Stimulated activated CD4-positive, alpha-beta T cell treated with anti-CD3 and anti-CD28 coated beads, Interleukin-1b, Interleukin-23, amount 100 ng/mL, for 1 hour (primary cell): ENCODE data around the gene HTRA3.

ENCODE experiments used
- DNase-seq, 2 donors: peaks; one replicate each; pipeline ENCODE4 v3.0.0-alpha.2; 2020; ENCODE audit warnings: low read depth in 2 of 2

Gene HTRA3

DNA sequence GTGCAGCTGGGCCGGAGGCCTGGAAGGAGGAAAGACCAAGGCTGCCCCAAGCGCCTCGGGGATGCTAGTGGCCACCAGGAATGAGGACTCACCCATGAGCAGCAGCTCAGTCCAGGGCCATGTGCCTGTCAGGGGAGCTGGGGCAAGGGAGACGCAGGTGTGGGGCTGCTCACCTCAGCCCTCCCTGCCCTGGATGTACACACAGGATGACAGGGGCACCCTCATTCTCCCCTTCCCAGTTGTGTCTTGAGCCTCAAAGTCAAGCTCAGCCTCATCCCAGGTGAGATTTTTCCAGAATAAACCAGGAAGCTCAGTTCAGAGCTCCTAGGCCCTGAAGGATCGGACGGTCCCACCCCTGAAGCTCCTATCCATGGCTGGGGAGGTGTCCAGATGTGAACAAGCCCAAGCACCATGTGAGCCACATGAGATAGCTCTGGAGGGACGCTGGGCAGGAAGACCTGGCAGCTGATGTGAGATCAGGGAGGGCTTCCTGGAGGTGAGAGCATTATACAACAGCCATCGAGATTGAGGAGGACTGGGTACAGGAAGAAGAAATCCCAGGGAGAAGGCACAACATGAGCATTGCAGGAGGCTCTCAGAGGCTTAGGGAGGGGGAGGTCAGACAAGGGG, 23.0 kb downstream of the HTRA3 start:
- DNase-seq, result no peak

- no peak for DNase-seq
Observed at GRCh38 chr4:8293131-8293975, 23.8 kb downstream of the HTRA3 start.

- DNase-seq, result no peak
Observed at GRCh38 chr4:8294036-8294435, 24.5 kb downstream of the HTRA3 start.

DNA sequence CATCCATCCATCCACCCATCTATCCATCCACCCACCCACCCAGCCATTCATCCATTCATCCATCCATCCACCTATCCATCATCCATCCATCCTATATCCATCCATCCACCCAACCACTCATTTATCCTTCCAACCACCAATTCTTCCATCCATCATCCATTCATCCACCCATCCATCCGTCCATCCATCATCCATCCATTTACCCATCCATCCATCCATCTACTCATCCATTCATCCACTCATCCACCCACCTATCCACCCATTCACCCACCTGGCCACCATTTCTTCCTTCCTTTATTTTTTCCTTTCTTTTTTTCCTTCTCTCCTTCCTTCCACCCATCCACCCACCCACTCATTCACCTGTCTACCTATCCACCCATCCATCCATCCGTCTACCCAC, 25.2 kb downstream of the HTRA3 start:
- no peak for DNase-seq

GRCh38 chr4:8295471-8295870, 25.9 kb downstream of the HTRA3 start:
- no peak for DNase-seq

DNA sequence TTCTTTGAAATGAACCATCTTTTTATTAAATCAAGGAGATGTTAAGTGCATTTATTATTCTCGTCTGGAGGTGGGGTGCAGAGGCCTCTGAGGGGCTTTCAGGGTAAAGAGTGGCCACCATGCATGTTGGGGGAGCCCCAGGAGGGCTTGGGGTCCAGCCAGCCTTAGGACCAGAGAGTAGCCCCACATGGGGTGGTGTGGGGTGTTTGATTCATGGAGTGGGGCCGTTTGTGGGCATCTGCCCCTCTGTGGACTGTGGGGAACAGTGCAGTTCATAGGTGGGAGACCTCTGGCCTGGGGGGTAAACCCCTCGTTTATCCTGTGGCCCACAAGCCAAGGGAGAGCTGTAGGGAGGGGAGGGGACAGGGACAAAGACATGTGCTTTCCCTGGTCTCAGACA, 26.9 kb downstream of the HTRA3 start:
- DNase-seq, result no peak

DNA sequence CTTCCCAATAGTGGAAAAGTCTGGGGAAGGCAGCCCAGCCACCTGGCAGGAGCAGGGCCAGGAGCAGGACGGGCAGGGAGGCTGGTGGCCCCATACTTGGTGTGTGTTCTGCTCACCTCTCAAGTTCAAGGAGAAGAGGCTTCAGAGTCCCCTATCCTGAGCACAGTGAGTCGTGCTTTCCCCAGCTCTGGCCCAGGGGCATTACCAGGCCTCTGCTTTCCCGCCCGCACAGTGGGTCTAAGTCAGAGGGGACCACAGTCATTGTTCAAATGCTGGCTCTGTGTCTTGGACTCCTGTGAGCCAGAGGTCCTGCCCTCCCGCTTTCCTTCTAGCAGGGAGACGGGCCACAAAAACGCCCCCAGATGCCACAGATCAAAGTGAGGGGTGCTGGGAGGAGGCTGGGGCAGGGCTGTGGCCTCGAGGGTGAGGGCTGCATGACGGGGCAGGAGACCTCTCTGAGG, 27.6 kb downstream of the HTRA3 start:
- DNase-seq, result no peak

DNA sequence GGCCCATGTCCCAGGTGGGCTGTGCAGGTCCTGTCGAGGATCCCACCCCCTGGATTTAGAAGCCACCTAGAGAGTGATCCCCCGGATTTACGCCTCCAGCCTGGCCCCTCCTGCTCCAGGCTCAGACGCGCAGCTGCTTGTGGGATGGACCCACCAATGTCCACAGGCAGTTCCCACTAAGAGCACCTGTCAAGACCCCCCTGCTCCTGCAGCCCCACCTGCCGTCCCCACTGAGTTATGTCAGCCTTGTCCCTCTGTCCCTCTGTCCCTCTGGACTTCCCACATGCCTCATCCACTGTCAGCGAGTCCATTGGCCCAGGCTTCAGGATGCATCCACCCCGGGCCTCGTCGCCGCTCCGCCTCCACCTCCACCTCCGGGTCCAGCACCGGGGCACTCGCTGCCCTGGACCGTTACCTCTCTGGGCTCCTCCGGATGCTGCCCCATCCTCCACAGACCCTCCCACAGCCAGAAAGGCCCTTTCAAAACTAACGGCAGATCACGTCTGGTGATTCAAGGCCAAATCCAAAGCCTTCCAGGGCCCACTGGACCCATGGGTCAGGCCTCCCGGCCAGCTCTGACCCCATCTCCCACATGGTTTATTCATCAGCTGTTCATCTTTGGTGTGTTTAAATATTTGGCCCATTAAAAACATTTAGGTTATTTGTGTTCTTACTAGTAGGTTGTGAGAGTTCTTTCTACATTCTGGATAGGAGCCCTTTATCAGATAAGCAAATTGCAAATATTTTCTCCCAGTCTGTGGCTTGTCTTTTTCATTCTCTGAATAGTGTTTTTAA, 28.3 kb downstream of the HTRA3 start:
- no peak for DNase-seq

DNA sequence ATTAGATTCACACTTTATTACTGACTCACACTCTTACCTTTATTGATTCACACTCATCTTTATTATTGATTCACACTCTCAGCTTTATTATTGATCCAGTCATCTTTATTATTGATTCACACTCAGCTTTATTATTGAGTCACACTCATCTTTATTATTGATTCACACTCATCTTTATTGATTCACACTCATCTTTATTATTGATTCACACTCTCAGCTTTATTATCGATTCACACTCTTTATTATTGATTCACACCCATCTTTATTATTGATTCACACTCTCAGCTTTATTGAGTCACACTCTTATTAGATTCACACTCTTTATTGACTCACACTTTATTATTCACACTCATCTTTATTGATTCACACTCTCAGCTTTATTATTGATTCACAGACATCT, 31.3 kb downstream of the HTRA3 start:
- DNase-seq, result no peak

- DNase-seq, result no peak
Observed at GRCh38 chr4:8301851-8302730, 32.5 kb downstream of the HTRA3 start.

- DNase-seq, result no peak
Observed at GRCh38 chr4:8303081-8303480, 33.5 kb downstream of the HTRA3 start.

DNA sequence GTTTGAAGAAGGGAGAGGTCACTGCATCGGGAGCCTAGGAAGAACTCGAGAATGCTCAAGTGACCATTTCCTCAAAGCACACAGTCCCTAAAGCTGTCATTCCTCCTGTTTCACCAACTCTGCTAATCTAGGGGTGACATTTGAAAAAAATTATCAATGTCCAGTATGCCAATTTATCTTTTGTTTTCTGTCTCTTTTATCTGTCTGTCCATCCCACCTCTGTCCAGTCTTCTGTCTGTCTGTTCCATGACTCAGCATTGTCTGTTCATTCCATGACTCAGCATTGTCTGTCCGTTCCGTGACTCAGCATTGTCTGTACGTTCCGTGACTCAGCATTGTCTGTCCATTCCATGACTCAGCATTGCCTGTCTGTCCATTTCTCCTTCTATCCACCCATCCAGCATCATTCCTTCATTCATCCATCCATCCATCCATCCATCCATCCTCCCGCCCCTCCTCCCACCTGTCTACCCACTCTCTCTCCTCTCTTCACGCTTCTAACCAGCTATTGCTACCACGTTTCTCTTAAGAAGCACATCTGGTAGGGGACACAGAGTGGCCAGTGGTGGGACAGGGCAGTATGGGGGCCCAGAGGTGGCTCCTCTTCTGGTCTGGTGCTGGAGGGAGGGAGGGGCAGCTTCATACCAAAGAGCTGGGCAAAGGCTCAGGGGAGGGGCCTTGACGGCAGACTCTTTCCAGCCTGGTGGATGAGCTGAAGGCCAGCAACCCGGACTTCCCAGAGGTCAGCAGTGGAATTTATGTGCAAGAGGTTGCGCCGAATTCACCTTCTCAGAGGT, 34.1 kb downstream of the HTRA3 start:
- DNase-seq, result no peak

DNA sequence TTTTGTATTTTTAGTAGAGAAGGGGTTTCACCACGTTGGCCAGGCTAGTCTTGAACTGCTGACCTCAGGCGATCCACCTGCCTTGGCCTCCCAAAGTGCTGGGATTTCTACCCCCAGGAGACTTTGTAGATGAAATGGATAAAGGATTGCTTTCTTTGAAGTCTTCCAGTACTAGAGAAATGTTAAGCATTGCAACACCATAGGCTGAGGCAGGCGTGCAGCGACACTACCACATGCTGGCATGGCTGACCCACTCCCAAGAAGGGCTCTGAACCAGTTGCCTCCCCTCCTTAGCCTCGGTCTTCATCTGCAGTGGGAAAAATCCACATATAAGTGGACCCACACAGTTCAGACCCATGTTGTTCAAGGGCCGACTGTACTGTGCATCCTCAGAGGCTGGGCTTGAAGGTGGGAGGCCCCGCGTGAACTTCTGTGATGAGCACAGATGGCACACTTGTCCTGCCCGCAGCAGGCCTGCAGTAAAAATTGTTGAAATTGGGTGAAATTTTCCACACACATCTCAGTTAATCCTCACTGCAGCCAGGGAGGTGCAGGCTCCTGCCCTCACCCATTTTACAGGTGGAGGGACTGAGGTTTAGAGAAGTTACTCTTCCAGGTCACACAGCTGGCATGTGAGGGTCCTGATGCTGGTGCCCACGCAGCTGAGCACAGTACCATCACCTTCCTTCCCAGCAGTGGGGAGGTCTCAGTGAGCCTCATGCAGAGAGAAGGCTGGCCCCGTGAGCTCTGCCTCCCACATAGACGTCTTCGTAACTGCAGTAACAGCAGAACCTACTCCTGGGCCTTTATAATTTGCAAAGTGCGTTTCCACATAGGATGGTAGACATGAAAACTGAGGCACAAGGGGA, 35.5 kb downstream of the HTRA3 start:
- no peak for DNase-seq

DNA sequence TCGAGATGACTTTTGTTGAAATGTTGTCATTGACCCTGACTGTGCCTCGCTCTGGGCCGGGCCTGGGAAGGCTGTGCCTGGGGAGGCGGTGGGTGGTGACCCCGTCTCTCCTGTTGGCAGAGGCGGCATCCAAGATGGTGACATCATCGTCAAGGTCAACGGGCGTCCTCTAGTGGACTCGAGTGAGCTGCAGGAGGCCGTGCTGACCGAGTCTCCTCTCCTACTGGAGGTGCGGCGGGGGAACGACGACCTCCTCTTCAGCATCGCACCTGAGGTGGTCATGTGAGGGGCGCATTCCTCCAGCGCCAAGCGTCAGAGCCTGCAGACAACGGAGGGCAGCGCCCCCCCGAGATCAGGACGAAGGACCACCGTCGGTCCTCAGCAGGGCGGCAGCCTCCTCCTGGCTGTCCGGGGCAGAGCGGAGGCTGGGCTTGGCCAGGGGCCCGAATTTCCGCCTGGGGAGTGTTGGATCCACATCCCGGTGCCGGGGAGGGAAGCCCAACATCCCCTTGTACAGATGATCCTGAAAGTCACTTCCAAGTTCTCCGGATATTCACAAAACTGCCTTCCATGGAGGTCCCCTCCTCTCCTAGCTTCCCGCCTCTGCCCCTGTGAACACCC, 36.4 kb downstream of the HTRA3 start:
- DNase-seq, result no peak

DNA sequence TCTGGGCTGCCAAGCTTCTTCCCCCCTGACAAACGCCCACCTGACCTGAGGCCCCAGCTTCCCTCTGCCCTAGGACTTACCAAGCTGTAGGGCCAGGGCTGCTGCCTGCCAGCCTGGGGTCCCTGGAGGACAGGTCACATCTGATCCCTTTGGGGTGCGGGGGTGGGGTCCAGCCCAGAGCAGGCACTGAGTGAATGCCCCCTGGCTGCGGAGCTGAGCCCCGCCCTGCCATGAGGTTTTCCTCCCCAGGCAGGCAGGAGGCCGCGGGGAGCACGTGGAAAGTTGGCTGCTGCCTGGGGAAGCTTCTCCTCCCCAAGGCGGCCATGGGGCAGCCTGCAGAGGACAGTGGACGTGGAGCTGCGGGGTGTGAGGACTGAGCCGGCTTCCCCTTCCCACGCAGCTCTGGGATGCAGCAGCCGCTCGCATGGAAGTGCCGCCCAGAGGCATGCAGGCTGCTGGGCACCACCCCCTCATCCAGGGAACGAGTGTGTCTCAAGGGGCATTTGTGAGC, 37.0 kb downstream of the HTRA3 start:
- no peak for DNase-seq

GRCh38 chr4:8307121-8307520, 37.6 kb downstream of the HTRA3 start:
- no peak for DNase-seq

DNA sequence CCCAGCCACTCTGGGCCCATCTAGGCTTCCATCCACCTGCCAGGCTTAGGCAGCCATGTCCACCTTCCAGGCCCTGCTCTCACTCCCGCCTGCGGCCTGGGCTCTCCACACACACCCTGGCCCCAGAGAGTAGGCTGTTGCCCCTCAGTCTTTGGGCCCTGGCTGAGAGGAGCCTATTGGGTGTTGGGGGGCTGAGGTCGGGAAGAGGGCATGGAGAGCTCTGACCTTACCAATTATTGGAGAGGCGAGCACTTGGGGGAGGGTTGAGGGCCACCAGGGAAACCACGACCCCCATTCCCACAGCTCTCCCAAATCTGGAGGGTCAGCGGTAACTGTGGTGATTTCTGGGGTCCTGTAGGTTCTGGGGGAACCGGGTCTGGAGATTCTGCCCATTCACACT, 38.2 kb downstream of the HTRA3 start:
- DNase-seq, result no peak

GRCh38 chr4:8308144-8308543, 38.6 kb downstream of the HTRA3 start:
- DNase-seq, result no peak
